H1 (cell line): Measurements from ENCODE around the gene RFX5. TPM values are rescaled to one million over a fixed set of nuclear protein-coding genes. Genes with fewer than 3 reads are reported as not detected.

ENCODE experiments used
- CTCF ChIA-PET: fragments of 300-600 bp; sonication (Branson Sonifier 250); formaldehyde crosslinking; loops from one replicate; lab custom pipeline; 2021; ENCODE audit not compliant: partially characterized antibody; lab: Charles Lee
- POLR2A ChIA-PET: fragments of 300-600 bp; sonication (Branson Sonifier 250); formaldehyde crosslinking; loops from one replicate; lab custom pipeline; 2021; ENCODE audit warnings: inconsistent platforms; ENCODE audit not compliant: partially characterized antibody; lab: Charles Lee
- DNase-seq, 2 experiments: peaks; one replicate each; pipeline versions ENCODE4 v3.0.0 to v3.0.0-alpha.2; 2010 to 2022; ENCODE audit warnings: low spot score in 2 of 2, low read depth in 1 of 2, mixed read lengths in 1 of 2
- FAIRE-seq: peaks from 2 replicates; lab custom pipeline; 2011; peaks lifted over from hg19 to GRCh38; lab: Jason Lieb, UNC
- H2AFZ ChIP-seq: 2 replicates; pipeline ENCODE4 v1.8.1; 2012; ENCODE audit warnings: low read length, inconsistent platforms
- H2AK5ac ChIP-seq: 2 replicates; pipeline ENCODE4 v1.6.1; 2013; ENCODE audit warnings: low read depth, low read length
- H2BK120ac ChIP-seq: replicated peaks from 2 replicates; pipeline ENCODE3; 2013; ENCODE audit warnings: low read depth, low read length, inconsistent platforms
- H2BK12ac ChIP-seq: 2 replicates; pipeline ENCODE4 v1.6.1; 2013; ENCODE audit warnings: low read depth, low read length
- H2BK15ac ChIP-seq: 2 replicates; pipeline ENCODE4 v1.6.1; 2013; ENCODE audit warnings: low read length
- H2BK20ac ChIP-seq: 2 replicates; pipeline ENCODE4 v1.6.1; 2013; ENCODE audit warnings: low read length
- H2BK5ac ChIP-seq: 2 replicates; pipeline ENCODE4 v1.6.1; 2013; ENCODE audit warnings: low read depth, low read length
- H3K14ac ChIP-seq: 2 replicates; pipeline ENCODE4 v1.6.1; 2013; ENCODE audit warnings: inconsistent platforms; ENCODE audit not compliant: insufficient read length
- H3K18ac ChIP-seq: 2 replicates; pipeline ENCODE4 v1.6.1; 2013; ENCODE audit warnings: low read length; ENCODE audit errors: extremely low read depth
- H3K23ac ChIP-seq: 2 replicates; pipeline ENCODE4 v1.6.1; 2013; ENCODE audit warnings: inconsistent platforms; ENCODE audit not compliant: insufficient read length
- H3K23me2 ChIP-seq: 2 replicates; pipeline ENCODE4 v1.6.1; 2013; ENCODE audit warnings: low read depth, low read length
- H3K27ac ChIP-seq: 2 replicates; pipeline ENCODE4 v1.6.1; 2011; ENCODE audit warnings: low read depth, low read length, inconsistent platforms
- H3K27me3 ChIP-seq, 4 experiments: replicated peaks in 1 of 4; 1 replicate in 1 of 4; 2 replicates in 3 of 4; pipeline versions ENCODE4 v1.6.1 to v1.8.1; 2011 to 2013; ENCODE audit warnings: low read length in 3 of 4, mild to moderate bottlenecking in 3 of 4, inconsistent platforms in 2 of 4, mixed read lengths in 2 of 4, moderate library complexity in 1 of 4; ENCODE audit not compliant: control insufficient read depth in 3 of 4, insufficient read depth in 3 of 4; ENCODE audit errors: extremely low read depth in 1 of 4
- H3K36me3 ChIP-seq, 4 experiments: 2 replicates each; pipeline versions ENCODE4 v1.6.1 to v1.8.1; 2011 to 2013; ENCODE audit warnings: mild to moderate bottlenecking in 4 of 4, low read length in 3 of 4, moderate library complexity in 2 of 4, control low read depth in 1 of 4, inconsistent platforms in 1 of 4; ENCODE audit not compliant: insufficient read depth in 4 of 4, control insufficient read depth in 2 of 4
- H3K4ac ChIP-seq: replicated peaks from 2 replicates; pipeline ENCODE3; 2013; ENCODE audit warnings: low read length, low read depth, mixed read lengths, inconsistent platforms; ENCODE audit not compliant: insufficient read length
- H3K4me1 ChIP-seq, 4 experiments: replicated peaks in 1 of 4; 1 replicate in 1 of 4; 2 replicates in 3 of 4; pipeline versions ENCODE4 v1.6.1 to v1.8.1; 2011 to 2013; ENCODE audit warnings: low read length in 3 of 4, inconsistent platforms in 2 of 4, mixed read lengths in 1 of 4; ENCODE audit not compliant: insufficient read depth in 4 of 4, control insufficient read depth in 3 of 4
- H3K4me2 ChIP-seq, 2 experiments: 2 replicates each; pipeline versions ENCODE4 v1.6.1 to v1.8.1; 2011 to 2013; ENCODE audit warnings: low read depth in 2 of 2, low read length in 2 of 2, control low read depth in 1 of 2, inconsistent platforms in 1 of 2, mild to moderate bottlenecking in 1 of 2; ENCODE audit not compliant: insufficient read depth in 1 of 2
- H3K4me3 ChIP-seq, 4 experiments: fragments of 200-600, 300-600 bp in 1 of 4; sonication (generic), shearing (Covaris generic), sonication (Bioruptor Twin) in 1 of 4; 2 replicates each; pipeline versions ENCODE4 v1.5.1 to v1.8.1; 2011 to 2016; ENCODE audit warnings: low read length in 4 of 4, low read depth in 3 of 4, control low read depth in 2 of 4, inconsistent platforms in 2 of 4, mild to moderate bottlenecking in 2 of 4, mixed read lengths in 1 of 4, moderate library complexity in 1 of 4; ENCODE audit not compliant: insufficient read depth in 2 of 4; ENCODE audit errors: extremely low read depth in 1 of 4
- H3K56ac ChIP-seq: replicated peaks from 2 replicates; pipeline ENCODE3; 2013; ENCODE audit warnings: low read depth, mild to moderate bottlenecking, mixed read lengths, low read length, inconsistent platforms; ENCODE audit not compliant: insufficient read length
- H3K79me1 ChIP-seq: 2 replicates; pipeline ENCODE4 v1.6.1; 2013; ENCODE audit warnings: low read depth, low read length, control low read depth
- H3K79me2 ChIP-seq, 2 experiments: 2 replicates each; pipeline versions ENCODE4 v1.6.1 to v1.8.1; 2012 to 2013; ENCODE audit warnings: low read length in 2 of 2, mild to moderate bottlenecking in 2 of 2, inconsistent platforms in 1 of 2; ENCODE audit not compliant: insufficient read depth in 2 of 2, control insufficient read depth in 1 of 2
- H3K9ac ChIP-seq, 4 experiments: replicated peaks in 1 of 4; 1 replicate in 1 of 4; 2 replicates in 3 of 4; pipeline versions ENCODE4 v1.6.1 to v1.8.1; 2011 to 2013; ENCODE audit warnings: low read depth in 3 of 4, low read length in 3 of 4, control low read depth in 2 of 4, mild to moderate bottlenecking in 2 of 4, moderate library complexity in 2 of 4, inconsistent platforms in 1 of 4; ENCODE audit errors: extremely low read depth in 1 of 4
- H3K9me3 ChIP-seq, 2 experiments: 2 replicates each; pipeline versions ENCODE4 v1.6.1 to v1.8.1; 2012 to 2013; ENCODE audit warnings: mild to moderate bottlenecking in 2 of 2, moderate library complexity in 2 of 2, control low read depth in 1 of 2, inconsistent platforms in 1 of 2, low read depth in 1 of 2, low read length in 1 of 2, mixed read lengths in 1 of 2; ENCODE audit not compliant: insufficient read depth in 2 of 2
- H4K20me1 ChIP-seq, 2 experiments: replicated peaks in 1 of 2; 2 replicates each; pipeline versions ENCODE3 to v1.8.1; 2011 to 2013; ENCODE audit warnings: inconsistent platforms in 2 of 2, low read length in 2 of 2, mild to moderate bottlenecking in 1 of 2; ENCODE audit not compliant: insufficient read depth in 2 of 2, control insufficient read depth in 1 of 2
- H4K5ac ChIP-seq: 2 replicates; pipeline ENCODE4 v1.6.1; 2013; ENCODE audit warnings: low read length, low read depth, mixed read lengths, inconsistent platforms; ENCODE audit not compliant: insufficient read length
- H4K8ac ChIP-seq: 2 replicates; pipeline ENCODE4 v1.8.0; 2013; ENCODE audit warnings: mild to moderate bottlenecking, moderate library complexity, low read length, inconsistent platforms; ENCODE audit not compliant: insufficient read depth; ENCODE audit errors: extremely low read depth
- H4K91ac ChIP-seq: replicated peaks from 2 replicates; pipeline ENCODE3; 2013; ENCODE audit warnings: low read length, mixed read lengths, inconsistent platforms; ENCODE audit not compliant: insufficient read length
- MAFK ChIP-seq: IDR thresholded peaks from 2 replicates; pipeline ENCODE4 v1.6.1; 2012; ENCODE audit warnings: low read depth, mild to moderate bottlenecking, improper control_type of control experiment, low read length
- NANOG ChIP-seq: IDR thresholded peaks from 2 replicates; pipeline ENCODE4 v1.6.1; 2011; ENCODE audit warnings: low read length, low read depth, mild to moderate bottlenecking, inconsistent platforms; ENCODE audit not compliant: insufficient read depth, poor library complexity, severe bottlenecking
- WGBS, 2 experiments: shearing (Covaris generic) in 1 of 2; methylation state at CpG; one replicate each; pipeline versions ENCODE4 v1.1.6 to v1.1.7; 2013 to 2015; ENCODE audit warnings: low lambda C conversion rate in 2 of 2, mixed read lengths in 2 of 2, inconsistent platforms in 1 of 2, low coverage in 1 of 2, missing lambda C conversion rate in 1 of 2; ENCODE audit not compliant: insufficient replicate concordance in 2 of 2, insufficient coverage in 1 of 2, insufficient read length in 1 of 2; ENCODE audit errors: extremely low coverage in 1 of 2, missing lambda C conversion rate in 1 of 2; 5-methylcytosine and 5-hydroxymethylcytosine counted together
- polyA plus RNA-seq, 7 experiments: library from polyadenylated mRNA; depleted of rRNA in 3 of 7; stranded (reverse) in 5 of 7; unstranded in 2 of 7; fragments of >200 nt in 5 of 7; fragments of 200-250 nt in 2 of 7; gene quantifications; 1 replicate in 5 of 7; 2 replicates in 1 of 7; 4 replicates in 1 of 7; pipeline versions ENCODE4 v1.2.1 to v1.2.3, GENCODE V29; 2011 to 2013; ENCODE audit warnings: missing spikeins in 2 of 7, mixed read lengths in 2 of 7
- total RNA-seq: library from RNA; stranded (reverse); fragmentation: NEBNext Ultra II Directional; extraction: Animal tissue kit (Norgen Biotek cat#: 25700); gene quantifications from 2 replicates; pipeline ENCODE4 v1.2.1, GENCODE V29; 2021
- TF ChIP-seq, protein P1 (sequence below), 3 experiments: IDR thresholded peaks; 1 replicate in 2 of 3; 2 replicates in 1 of 3; pipeline versions ENCODE4 v1.5.1 to v1.6.1; 2011; ENCODE audit warnings: low read length in 3 of 3, mild to moderate bottlenecking in 3 of 3, inconsistent platforms in 2 of 3, low read depth in 1 of 3, moderate library complexity in 1 of 3; ENCODE audit not compliant: insufficient read depth in 1 of 3; ENCODE audit errors: control extremely low read depth in 1 of 3

RFX5 gene
- total and polyA plus RNA-seq, 2 of the 8 experiments (the other 6 are each of a cell fraction or from before 2014, with no cell fraction given), result 27.8 to 59.7 TPM

GRCh38 chr1:151371370-151372057 lies 24.5 kb upstream of the RFX5 start:
- Histone ChIP-seq H2BK5ac (no peak overlapping the region), H3K9ac (no peak overlapping the region), H3K18ac (peak overlapping the region; percentile 19; the same call in 1 of the 2 replicates), H3K4ac (no peak overlapping the region), H3K23ac (no peak overlapping the region), H3K27me3 (no peaks in the 10 kb centered on the region), H2AFZ (no peak overlapping the region), H3K27ac (no peak overlapping the region), H3K9me3 (no peaks in the 10 kb centered on the region), H3K4me3 (peak overlapping the region in 1 of 4 experiments; percentile 55; a peak in 2 of 8 replicates), H4K8ac (no peak overlapping the region; the same call in 1 of the 2 replicates), H3K36me3 (no peaks in the 10 kb centered on the region; a peak in 2 of 8 replicates), H4K91ac (no peak overlapping the region), H2AK5ac (no peak overlapping the region), H3K23me2 (peaks cover 2% of the 10 kb centered on the region; the same call in 1 of the 2 replicates), H3K4me1 (peaks cover 0 to 11% (median 8%) of the 10 kb centered on the region in 4 experiments; a peak in 6 of 7 replicates), H3K79me2 (no peaks in the 10 kb centered on the region), H2BK15ac (0 out of 2 replicates have a peak overlapping the region, but pooled peaks have one; percentile 46), H2BK12ac (no peak overlapping the region), H4K20me1 (no peaks in the 10 kb centered on the region), H2BK120ac (no peak overlapping the region), H3K4me2 (peak overlapping the region; percentile 59 to 60; a peak in 2 of 4 replicates), H3K79me1 (no peaks in the 10 kb centered on the region), H3K14ac (no peak overlapping the region), H4K5ac (no peak overlapping the region), H3K56ac (no peak overlapping the region), H2BK20ac (no peak overlapping the region)
- no peak for FAIRE-seq
- 96% methylated on average over 9 of the region's 9 CpGs; no CpG with 5 or more reads in 1 of the 2 experiments for WGBS, 2 experiments
- ChIA-PET POLR2A (interaction anchor here (0.6 to 2.1 kb wide), 9 partner anchors 10 to 121 kb away, joined by 3 to 12 read pairs (median 4); partner anchors contain the start of genes PI4KB, PSMB4 and RFX5), CTCF (interaction anchor here (0.5 to 1.7 kb wide), 8 partner anchors 17 to 71 kb away, joined by 3 to 5 read pairs (median 4); partner anchors contain the start of gene PSMB4)
- DNase-seq, result no peak
- TF ChIP-seq, protein P1, sequence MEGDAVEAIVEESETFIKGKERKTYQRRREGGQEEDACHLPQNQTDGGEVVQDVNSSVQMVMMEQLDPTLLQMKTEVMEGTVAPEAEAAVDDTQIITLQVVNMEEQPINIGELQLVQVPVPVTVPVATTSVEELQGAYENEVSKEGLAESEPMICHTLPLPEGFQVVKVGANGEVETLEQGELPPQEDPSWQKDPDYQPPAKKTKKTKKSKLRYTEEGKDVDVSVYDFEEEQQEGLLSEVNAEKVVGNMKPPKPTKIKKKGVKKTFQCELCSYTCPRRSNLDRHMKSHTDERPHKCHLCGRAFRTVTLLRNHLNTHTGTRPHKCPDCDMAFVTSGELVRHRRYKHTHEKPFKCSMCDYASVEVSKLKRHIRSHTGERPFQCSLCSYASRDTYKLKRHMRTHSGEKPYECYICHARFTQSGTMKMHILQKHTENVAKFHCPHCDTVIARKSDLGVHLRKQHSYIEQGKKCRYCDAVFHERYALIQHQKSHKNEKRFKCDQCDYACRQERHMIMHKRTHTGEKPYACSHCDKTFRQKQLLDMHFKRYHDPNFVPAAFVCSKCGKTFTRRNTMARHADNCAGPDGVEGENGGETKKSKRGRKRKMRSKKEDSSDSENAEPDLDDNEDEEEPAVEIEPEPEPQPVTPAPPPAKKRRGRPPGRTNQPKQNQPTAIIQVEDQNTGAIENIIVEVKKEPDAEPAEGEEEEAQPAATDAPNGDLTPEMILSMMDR (IDR thresholded peaks at IDR 0.05; ENCODE audit: control extremely low read depth in 1 of 3, insufficient read depth in 1 of 3, low read depth in 1 of 3, low read length in 3 of 3), result no peak
- TF ChIP-seq NANOG (no peak), MAFK (peak; percentile 25; the same call in 1 of the 2 replicates)
